AG09309 (cell line): ENCODE results near the gene GPR21.

Experiments
- DNase-seq: peaks from one replicate; pipeline ENCODE4 v3.0.0-alpha.2; 2010; ENCODE audit warnings: low read depth
- H3K4me3 ChIP-seq: 2 replicates; pipeline ENCODE4 v1.5.1; 2011; ENCODE audit warnings: mild to moderate bottlenecking, low read depth, low read length, moderate library complexity; ENCODE audit not compliant: control insufficient read depth
- TF ChIP-seq, protein P1 (sequence below): IDR thresholded peaks from 2 replicates; pipeline ENCODE4 v1.5.1; 2011; ENCODE audit warnings: mild to moderate bottlenecking, low read depth, low read length, inconsistent platforms; ENCODE audit not compliant: insufficient read depth, control insufficient read depth; ENCODE audit errors: missing control alignments

The GPR21 gene

DNA sequence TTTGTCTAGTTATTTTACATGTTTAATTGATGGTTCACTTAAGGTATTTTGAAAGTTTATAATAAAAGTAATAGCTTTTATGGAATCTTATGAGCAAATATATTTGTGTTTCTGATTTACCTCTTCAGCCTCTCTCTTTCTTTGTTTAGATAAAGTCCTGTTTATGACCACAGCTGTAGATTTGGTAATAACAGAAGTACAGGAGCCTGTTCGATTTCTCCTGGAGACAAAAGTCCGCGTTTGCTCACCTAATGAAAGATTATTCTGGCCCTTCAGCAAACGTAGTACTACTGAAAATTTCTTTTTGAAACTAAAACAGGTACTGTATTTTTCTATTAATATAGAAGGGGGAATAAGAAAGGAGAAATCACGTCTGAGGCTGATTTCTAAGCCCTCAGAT, 35.0 kb upstream of the GPR21 start:
- H3K4me3 ChIP-seq: no peak overlapping the region
- no peak for DNase-seq
- TF ChIP-seq, protein P1, sequence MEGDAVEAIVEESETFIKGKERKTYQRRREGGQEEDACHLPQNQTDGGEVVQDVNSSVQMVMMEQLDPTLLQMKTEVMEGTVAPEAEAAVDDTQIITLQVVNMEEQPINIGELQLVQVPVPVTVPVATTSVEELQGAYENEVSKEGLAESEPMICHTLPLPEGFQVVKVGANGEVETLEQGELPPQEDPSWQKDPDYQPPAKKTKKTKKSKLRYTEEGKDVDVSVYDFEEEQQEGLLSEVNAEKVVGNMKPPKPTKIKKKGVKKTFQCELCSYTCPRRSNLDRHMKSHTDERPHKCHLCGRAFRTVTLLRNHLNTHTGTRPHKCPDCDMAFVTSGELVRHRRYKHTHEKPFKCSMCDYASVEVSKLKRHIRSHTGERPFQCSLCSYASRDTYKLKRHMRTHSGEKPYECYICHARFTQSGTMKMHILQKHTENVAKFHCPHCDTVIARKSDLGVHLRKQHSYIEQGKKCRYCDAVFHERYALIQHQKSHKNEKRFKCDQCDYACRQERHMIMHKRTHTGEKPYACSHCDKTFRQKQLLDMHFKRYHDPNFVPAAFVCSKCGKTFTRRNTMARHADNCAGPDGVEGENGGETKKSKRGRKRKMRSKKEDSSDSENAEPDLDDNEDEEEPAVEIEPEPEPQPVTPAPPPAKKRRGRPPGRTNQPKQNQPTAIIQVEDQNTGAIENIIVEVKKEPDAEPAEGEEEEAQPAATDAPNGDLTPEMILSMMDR: no peak

- DNase-seq: no peak
- no peak overlapping the region for H3K4me3 ChIP-seq
- TF ChIP-seq, protein P1: no peak
Observed at GRCh38 chr9:123000371-123001068, 32.9 kb upstream of the GPR21 start.

- DNase-seq: no peak
- H3K4me3 ChIP-seq: no peak overlapping the region
- TF ChIP-seq, protein P1: no peak
Observed at GRCh38 chr9:123002754-123003153, 30.7 kb upstream of the GPR21 start.

GRCh38 chr9:123003466-123003865, 30.0 kb upstream of the GPR21 start:
- H3K4me3 ChIP-seq: no peak overlapping the region
- TF ChIP-seq, protein P1: no peak
- no peak for DNase-seq

DNA sequence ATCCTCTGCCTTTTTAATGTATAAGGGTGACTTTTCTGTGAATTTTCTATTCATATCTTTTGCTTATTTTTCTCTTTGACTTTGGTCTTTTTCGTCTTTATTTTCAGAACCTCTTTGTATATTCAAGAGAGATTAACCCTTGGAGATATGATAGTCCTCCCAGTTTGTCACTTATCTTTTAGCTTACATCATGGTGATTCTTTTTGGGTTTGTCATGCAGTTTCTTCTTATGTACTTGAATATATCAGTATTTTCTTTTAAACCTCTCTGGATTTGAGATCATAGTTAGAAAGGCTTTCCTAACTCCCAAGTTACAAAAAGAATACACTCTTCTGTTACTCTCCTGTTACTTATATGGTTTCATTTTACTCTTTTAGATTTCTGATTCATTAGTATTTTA, 27.5 kb upstream of the GPR21 start:
- DNase-seq: no peak
- TF ChIP-seq, protein P1: no peak
- no peak overlapping the region for H3K4me3 ChIP-seq

GRCh38 chr9:123007269-123007668, 26.2 kb upstream of the GPR21 start:
- H3K4me3 ChIP-seq: no peak overlapping the region
- TF ChIP-seq, protein P1: no peak
- no peak for DNase-seq
